Activated CD4-positive, CD25-positive, alpha-beta regulatory T cell (primary cell): ENCODE data around the gene AOC3.
"Not testable (repeated sequence)": the region's sequence is repeated elsewhere in the genome, so short reads cannot be mapped to it uniquely, and the experiment has no call there.

ENCODE experiments used
- DNase-seq, 4 experiments: peaks; one replicate each; lab custom pipeline; 2025; lab: John Stamatoyannopoulos, UW

AOC3 gene

DNA sequence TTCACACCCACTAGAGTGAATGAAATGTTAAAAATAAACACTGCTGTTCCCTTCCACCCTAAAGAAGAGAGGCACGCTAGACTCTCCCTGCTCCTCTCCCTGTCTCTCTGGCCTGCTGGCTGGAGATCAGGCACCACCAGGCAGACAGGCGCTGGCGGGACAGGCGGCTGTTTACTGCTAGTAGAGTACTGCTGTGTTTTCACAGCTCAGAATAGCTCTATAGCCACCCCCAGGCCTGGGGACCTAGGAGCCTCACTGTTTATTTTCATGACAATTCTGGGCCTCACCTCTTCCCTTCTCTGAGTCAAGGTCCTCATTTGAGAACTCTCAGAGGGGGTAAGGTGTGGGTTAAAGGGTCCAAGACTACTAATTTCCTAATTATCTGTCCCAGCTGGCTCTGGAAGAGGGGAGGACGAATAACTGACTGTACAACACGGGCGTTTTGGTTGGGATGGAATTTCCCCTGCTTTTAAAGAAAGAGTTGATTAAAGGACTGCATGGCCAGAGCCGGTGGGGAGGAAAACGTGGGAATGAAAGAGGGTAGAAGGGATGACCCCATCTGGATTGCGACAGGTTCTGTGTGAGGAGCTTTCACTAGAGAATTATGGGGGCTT is 40.6 kb downstream of the AOC3 start:
- DNase-seq: no peak

DNA sequence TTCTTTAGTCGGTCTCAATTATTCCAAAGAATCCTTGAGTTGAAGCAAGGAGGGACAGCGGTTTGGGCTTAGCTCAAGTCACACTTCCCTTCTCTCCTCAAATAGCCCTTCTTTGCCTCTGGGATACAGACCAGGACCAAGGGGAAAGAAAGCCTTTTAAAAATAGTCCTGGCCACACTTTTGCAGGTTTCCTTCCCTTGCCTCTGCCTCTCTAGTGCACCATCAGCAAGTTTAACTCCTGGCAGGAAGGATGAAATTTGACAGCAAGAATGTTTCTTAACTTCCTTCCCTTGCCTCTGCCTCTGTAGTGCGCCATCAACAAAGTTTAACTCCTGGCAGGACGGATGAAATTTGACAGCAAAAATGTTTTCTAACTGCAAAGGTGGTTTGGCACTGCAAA is 42.4 kb downstream of the AOC3 start:
- DNase-seq: no peak

DNA sequence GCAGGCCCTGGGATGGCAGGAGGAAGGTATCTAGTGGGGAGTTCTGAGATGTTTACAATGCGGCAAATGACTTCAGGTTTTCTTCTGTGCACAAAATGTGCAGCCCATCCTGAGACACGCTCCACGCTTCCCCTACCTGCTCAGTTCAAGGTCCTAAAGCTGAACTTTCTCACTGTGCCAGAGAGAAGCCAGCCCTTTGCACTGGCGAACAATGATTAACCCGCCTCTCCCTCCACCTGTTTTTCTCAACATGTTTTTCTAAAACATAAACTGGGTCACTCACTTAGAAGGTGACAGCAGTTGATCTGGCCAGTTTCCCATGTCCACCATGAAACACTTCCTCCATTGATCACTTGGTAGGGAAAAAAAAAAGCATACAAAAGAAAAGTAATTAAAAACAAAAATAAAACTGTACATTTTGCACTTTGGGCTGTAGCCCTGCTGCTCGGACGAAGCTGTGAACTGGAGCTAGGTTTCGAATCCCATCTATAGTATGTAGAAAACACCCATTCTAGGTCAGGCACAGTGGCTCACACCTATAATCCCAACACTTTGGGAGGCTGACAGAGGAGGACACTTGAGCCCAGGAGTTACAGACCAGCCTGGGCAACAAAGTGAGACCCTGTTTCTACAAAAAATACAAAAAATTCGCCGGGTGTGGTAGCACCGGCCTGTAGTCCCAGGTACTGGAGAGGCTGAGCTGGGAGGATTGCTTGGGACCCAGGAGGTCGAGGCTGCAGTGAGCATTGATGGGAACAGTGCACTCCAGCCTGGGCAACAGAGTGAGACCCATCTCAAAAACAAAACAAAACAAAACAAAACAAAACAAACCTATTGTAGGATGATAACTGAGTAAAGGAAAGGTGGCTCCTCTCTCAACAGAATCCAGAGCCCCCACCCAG is 43.5 kb downstream of the AOC3 start:
- no peak for DNase-seq

- DNase-seq: no peak
Measured at GRCh38 chr17:42895185-42895555, 44.2 kb downstream of the AOC3 start.

DNA sequence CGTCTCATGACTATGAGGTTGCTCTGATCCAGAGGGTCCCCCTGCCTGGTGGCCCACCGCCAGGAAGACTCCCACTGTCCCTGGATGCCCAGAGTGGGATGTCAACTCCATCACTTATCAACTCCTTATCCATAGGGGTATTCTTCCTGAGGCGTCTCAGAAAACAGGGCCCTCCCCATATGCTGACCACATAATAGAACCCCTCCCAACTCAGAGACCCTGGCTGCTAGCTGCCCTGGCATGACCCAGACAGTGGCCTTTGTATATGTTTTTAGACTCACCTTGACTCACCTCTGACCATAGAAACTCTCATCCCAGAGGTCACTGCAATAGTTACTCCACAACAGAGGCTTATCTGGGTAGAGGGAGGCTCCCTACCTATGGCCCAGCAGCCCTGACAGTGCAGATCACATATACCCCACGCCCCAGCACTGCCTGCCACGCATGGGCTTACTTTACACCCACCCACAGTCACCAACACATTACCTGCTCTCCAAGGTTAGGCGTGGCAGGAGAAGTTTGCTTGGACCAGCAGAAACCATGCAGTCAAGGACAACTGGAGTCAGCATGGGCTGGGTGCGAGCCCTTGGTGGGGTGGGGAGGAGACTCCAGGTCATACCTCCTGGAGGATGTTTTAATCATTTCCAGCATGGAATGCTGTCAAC is 47.3 kb downstream of the AOC3 start:
- no peak for DNase-seq

GRCh38 chr17:42899981-42900380 is 49.0 kb downstream of the AOC3 start:
- DNase-seq: not testable (repeated sequence)

DNA sequence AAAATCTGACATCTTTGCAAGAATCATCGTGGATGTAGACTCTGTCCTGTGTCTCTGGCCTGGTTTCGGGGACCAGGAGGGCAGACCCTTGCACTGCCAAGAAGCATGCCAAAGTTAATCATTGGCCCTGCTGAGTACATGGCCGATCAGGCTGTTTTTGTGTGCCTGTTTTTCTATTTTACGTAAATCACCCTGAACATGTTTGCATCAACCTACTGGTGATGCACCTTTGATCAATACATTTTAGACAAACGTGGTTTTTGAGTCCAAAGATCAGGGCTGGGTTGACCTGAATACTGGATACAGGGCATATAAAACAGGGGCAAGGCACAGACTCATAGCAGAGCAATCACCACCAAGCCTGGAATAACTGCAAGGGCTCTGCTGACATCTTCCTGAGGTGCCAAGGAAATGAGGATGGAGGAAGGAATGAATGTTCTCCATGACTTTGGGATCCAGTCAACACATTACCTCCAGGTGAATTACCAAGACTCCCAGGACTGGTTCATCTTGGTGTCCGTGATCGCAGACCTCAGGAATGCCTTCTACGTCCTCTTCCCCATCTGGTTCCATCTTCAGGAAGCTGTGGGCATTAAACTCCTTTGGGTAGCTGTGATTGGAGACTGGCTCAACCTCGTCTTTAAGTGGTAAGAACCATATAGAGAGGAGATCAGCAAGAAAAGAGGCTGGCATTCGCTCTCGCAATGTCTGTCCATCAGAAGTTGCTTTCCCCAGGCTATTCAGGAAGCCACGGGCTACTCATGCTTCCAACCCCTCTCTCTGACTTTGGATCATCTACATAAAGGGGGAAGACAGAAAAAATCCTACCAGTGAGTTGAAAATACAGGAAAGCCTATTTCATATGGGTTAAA is 49.7 kb downstream of the AOC3 start, which contains the start of gene G6PC1:
Gene G6PC1 (plus strand): TSS at position 340 of the 872 bp plus-strand sequence. CDS start 78 bp downstream, at position 418.
- DNase-seq: no peak

DNA sequence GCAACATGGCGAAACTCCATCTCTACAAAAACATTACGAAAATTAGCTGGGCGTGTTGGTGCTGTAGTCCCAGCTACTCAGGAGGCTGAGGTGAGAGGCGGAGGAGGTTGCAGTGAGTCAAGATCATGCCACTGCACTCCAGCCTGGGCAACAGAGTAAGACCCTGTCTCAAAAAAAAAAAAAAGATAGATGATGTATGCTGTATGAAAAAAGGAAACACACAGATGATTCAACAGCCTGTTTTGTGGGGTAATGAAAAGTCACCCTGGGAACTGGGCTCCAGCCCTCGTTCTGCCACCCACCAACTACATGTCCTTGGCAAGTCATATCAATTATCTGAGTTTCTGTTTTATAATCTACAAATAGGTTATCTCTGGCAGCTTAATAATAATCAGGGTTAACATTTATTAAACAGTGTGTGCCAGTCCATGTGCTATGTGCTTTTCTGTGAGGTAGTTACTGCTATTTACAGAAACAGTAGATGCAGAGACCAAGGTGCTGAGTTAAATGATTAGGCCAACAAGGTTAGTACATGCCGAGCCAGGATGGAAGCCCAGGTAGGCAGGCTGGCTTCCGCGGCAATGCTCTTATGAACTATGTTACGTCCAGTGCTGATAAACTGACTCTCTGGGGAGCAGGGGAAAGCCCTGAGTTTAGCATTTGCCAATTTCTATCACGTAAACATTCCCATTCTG is 50.7 kb downstream of the AOC3 start:
- no peak for DNase-seq

- DNase-seq: no peak
Measured at GRCh38 chr17:42904110-42904469, 53.1 kb downstream of the AOC3 start.

GRCh38 chr17:42906772-42907446 is 55.9 kb downstream of the AOC3 start:
- no peak for DNase-seq
